Epithelial cell of proximal tubule (primary cell): ENCODE measurements around the gene GPER1. TPM values are rescaled to one million over a fixed set of nuclear protein-coding genes. Genes with fewer than 3 reads are reported as not detected.

Experiments used
- DNase-seq: peaks from one replicate; pipeline ENCODE4 v3.0.0-alpha.2; 2011; ENCODE audit warnings: low read depth
- H3K4me3 ChIP-seq: 2 replicates; pipeline ENCODE4 v1.5.1; 2011; ENCODE audit warnings: low read depth, mild to moderate bottlenecking, low read length
- total RNA-seq: library from RNA; depleted of rRNA; stranded (reverse); fragments of >200 nt; gene quantifications from 2 replicates; pipeline ENCODE4 v1.2.3, GENCODE V29; 2015
- TF ChIP-seq, protein P1 (sequence below): conservative IDR thresholded peaks from 2 replicates; pipeline ENCODE4 v1.5.1; 2012; ENCODE audit warnings: low read depth, mild to moderate bottlenecking, low read length

Gene GPER1
- total RNA-seq, 1 donor from 2014 or later = 0.81 TPM

DNA sequence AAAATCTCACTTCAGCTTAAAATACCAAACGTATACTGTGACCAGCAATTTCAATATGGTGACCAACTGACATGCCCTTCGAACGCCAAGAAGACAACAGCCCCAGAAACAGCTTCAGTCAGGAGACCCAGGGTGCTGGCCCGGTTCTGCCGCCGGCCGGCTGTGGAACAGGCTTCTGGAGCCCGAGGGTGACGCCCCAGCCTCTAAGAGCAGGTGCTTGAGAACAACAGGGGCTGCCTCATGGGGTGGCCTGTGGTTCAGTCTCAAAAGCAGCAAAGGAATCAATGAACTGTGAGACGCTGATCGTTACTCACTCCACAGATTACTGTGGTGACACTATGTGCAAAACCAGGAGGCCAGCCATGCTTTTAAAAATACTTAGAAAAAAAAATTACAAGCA lies 17.3 kb downstream of the GPER1 start:
- DNase-seq = no peak
- no peak overlapping the region for H3K4me3 ChIP-seq
- TF ChIP-seq, protein P1, sequence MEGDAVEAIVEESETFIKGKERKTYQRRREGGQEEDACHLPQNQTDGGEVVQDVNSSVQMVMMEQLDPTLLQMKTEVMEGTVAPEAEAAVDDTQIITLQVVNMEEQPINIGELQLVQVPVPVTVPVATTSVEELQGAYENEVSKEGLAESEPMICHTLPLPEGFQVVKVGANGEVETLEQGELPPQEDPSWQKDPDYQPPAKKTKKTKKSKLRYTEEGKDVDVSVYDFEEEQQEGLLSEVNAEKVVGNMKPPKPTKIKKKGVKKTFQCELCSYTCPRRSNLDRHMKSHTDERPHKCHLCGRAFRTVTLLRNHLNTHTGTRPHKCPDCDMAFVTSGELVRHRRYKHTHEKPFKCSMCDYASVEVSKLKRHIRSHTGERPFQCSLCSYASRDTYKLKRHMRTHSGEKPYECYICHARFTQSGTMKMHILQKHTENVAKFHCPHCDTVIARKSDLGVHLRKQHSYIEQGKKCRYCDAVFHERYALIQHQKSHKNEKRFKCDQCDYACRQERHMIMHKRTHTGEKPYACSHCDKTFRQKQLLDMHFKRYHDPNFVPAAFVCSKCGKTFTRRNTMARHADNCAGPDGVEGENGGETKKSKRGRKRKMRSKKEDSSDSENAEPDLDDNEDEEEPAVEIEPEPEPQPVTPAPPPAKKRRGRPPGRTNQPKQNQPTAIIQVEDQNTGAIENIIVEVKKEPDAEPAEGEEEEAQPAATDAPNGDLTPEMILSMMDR = no peak

DNA sequence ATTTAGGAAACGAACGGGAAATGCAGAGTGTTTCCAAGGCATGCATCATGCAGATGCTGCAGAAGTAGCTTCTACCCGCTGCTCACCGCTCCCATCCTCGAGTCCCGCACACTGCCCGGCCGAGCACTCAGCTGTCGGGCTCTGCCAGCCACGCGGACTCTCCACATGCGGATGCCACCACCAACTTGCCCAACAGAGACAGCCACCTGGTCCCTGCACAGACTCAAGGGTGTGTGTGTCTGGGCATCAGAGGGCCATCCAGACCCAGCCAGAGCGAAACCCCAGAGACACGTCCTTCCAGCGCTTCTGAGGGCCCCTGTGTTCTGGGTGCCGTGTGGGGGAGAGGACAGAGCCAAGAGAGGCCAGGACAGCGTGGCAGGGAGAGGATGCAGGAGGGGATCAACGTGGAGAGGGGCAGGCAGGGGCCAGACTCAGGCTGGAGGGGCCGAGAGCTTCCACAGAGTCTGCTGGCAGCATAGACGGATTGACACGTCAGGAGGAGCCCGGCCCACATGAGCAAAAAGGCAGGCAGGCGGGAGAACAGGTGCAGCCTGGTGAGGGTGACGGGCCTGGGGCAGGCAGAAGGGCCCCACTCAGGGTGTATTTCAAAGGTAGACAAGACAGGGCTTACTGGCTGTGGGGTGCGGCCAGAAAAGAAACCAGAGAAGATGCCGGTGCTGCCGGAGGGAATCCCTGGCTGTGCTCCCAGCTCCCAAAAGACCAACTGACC lies 18.3 kb downstream of the GPER1 start:
- TF ChIP-seq, protein P1 = no peak
- H3K4me3 ChIP-seq = no peak overlapping the region
- DNase-seq = no peak

- H3K4me3 ChIP-seq = no peak overlapping the region
- TF ChIP-seq, protein P1 = no peak
- no peak for DNase-seq
Measured at GRCh38 chr7:1106793-1107421, 19.0 kb downstream of the GPER1 start.

- no peak for DNase-seq
- H3K4me3 ChIP-seq = no peak overlapping the region
- TF ChIP-seq, protein P1 = no peak
Measured at GRCh38 chr7:1108264-1108920, 20.5 kb downstream of the GPER1 start.

- TF ChIP-seq, protein P1 = no peak
- H3K4me3 ChIP-seq = no peak overlapping the region
- DNase-seq = no peak
Measured at GRCh38 chr7:1109581-1110310, 21.8 kb downstream of the GPER1 start.

- TF ChIP-seq, protein P1 = no peak
- no peak overlapping the region for H3K4me3 ChIP-seq
- no peak for DNase-seq
Measured at GRCh38 chr7:1110358-1110757, 22.4 kb downstream of the GPER1 start.
